Mesenteric fat pad (tissue), 1 donor: ENCODE results near the gene PCDHGC3. TPM values are rescaled to one million over a fixed set of nuclear protein-coding genes. Genes with fewer than 3 reads are reported as not detected.

Experiments
- DNase-seq: peaks from one replicate; pipeline ENCODE4 v3.0.0-alpha.2; 2020; ENCODE audit warnings: low spot score
- total RNA-seq: library from RNA; stranded (reverse); fragmentation: NEBNext Ultra II Directional; extraction: Animal tissue kit (Norgen Biotek cat#: 25700); gene quantifications from one replicate; pipeline ENCODE4 v1.2.1, GENCODE V29; 2021
- donor health status: DM: yes; HTN: yes; CAD: no.

Gene PCDHGC3
- total RNA-seq, 1 donor from 2014 or later: 46.8 TPM

GRCh38 chr5:141484641-141485311 lies 9.0 kb downstream of the PCDHGC3 start, which contains the start of gene PCDHGC4:
TSS of gene PCDHGC4 (plus strand) at chr5:141485030. CDS start at chr5:141485174, 144 bp downstream.
- no peak for DNase-seq

GRCh38 chr5:141485321-141486055 lies 9.7 kb downstream of the PCDHGC3 start:
- DNase-seq: no peak

- no peak for DNase-seq
Measured at GRCh38 chr5:141486091-141486490, 10.3 kb downstream of the PCDHGC3 start.

GRCh38 chr5:141487131-141487530 lies 11.4 kb downstream of the PCDHGC3 start:
- no peak for DNase-seq

GRCh38 chr5:141488591-141489561 lies 13.1 kb downstream of the PCDHGC3 start, which contains the start of gene PCDHGC5:
TSS of gene PCDHGC5 (plus strand) at chr5:141489081. CDS start at chr5:141489241, 160 bp downstream.
- DNase-seq: peak; percentile 39

- peak; percentile 49 for DNase-seq
Measured at GRCh38 chr5:141489841-141490240, 14.1 kb downstream of the PCDHGC3 start.

- DNase-seq: peak; percentile 49
Measured at GRCh38 chr5:141490271-141490670, 14.5 kb downstream of the PCDHGC3 start.

- no peak for DNase-seq
Measured at GRCh38 chr5:141490771-141491170, 15.0 kb downstream of the PCDHGC3 start.

- DNase-seq: no peak
Measured at GRCh38 chr5:141491323-141492167, 15.8 kb downstream of the PCDHGC3 start.

- DNase-seq: peak; percentile 87
Measured at GRCh38 chr5:141492168-141492885, 16.6 kb downstream of the PCDHGC3 start.

- peak; percentile 33 for DNase-seq
Measured at GRCh38 chr5:141493500-141494422, 18.0 kb downstream of the PCDHGC3 start.

GRCh38 chr5:141494761-141495452 lies 19.1 kb downstream of the PCDHGC3 start:
- peak; percentile 74 for DNase-seq

GRCh38 chr5:141495453-141495811 lies 19.7 kb downstream of the PCDHGC3 start:
- peak; percentile 39 for DNase-seq

- DNase-seq: peak; percentile 73
Measured at GRCh38 chr5:141496038-141496437, 20.3 kb downstream of the PCDHGC3 start.

- no peak for DNase-seq
Measured at GRCh38 chr5:141501761-141502160, 26.0 kb downstream of the PCDHGC3 start.

GRCh38 chr5:141503681-141504080 lies 27.9 kb downstream of the PCDHGC3 start:
- no peak for DNase-seq

- no peak for DNase-seq
Measured at GRCh38 chr5:141504216-141504615, 28.4 kb downstream of the PCDHGC3 start.
